Regular cardiac myocyte (primary cell): ENCODE measurements around the gene GPR160. TPM values are rescaled to one million over a fixed set of nuclear protein-coding genes. Genes with fewer than 3 reads are reported as not detected.

Experiments used
- total RNA-seq: library from RNA; depleted of rRNA; stranded (reverse); fragments of >200 nt; gene quantifications from 2 replicates; pipeline ENCODE4 v1.2.3, GENCODE V29; 2014

Gene GPR160
- total RNA-seq, result 0.19 and 2.0 TPM in 2 replicates

GRCh38 chr3:170037463-170038433, at the start of gene GPR160:
GPR160 (plus strand) TSS chr3:170037995; CDS start chr3:170083973, 45,978 bp downstream.

Other genes with a start within 250 kb of the GPR160 start
- gene LRRIQ4, start 225.1 kb upstream of the GPR160 start, total RNA-seq, result 0.19 TPM in 1 of 2 replicates, not detected in the other
- gene LRRC34, start 225.1 kb upstream of the GPR160 start, total RNA-seq, result 1.1 and 2.9 TPM in 2 replicates
- not detected in 2 replicates for gene LRRC31, start 168.1 kb upstream of the GPR160 start, total RNA-seq
- not detected in 2 replicates for gene SAMD7, start 126.4 kb upstream of the GPR160 start, total RNA-seq
- gene SEC62, start 71.2 kb upstream of the GPR160 start, total RNA-seq, result 65.7 and 82.4 TPM in 2 replicates
- gene PHC3, start 143.7 kb downstream of the GPR160 start, total RNA-seq, result 14.2 and 25.4 TPM in 2 replicates
- 50.4 and 84.6 TPM in 2 replicates for gene PRKCI, start 184.4 kb downstream of the GPR160 start, total RNA-seq